ENCODE measurements around the gene PSMG2. TPM values are rescaled to one million over a fixed set of nuclear protein-coding genes. Genes with fewer than 3 reads are reported as not detected.
A peak's percentile ranks its signal among the peaks of the same experiment; 100 is the strongest.

Gene PSMG2
- total and polyA plus RNA-seq, 9 of the 15 experiments (the other 6 are each of a cell fraction or from before 2014, with no cell fraction given): 59.9 to 271 (median 111) TPM

GRCh38 chr18:12656938-12657683 is 45.7 kb upstream of the PSMG2 start (continued):
- TF ChIP-seq ZNF695 (CRISPR knock-in tag; IDR thresholded peaks at IDR 0.05): no peak
- no peak for TF ChIP-seq ZFP30 (CRISPR knock-in tag; IDR thresholded peaks at IDR 0.05; ENCODE audit: borderline replicate concordance)
- TF ChIP-seq CHCHD3 (CRISPR knock-in tag; IDR thresholded peaks at IDR 0.05): no peak
- no peak for TF ChIP-seq MYC (IDR thresholded peaks at IDR 0.05; ENCODE audit: low read depth, low read length)
- TF ChIP-seq MYC (CRISPR knock-in tag; IDR thresholded peaks at IDR 0.05; ENCODE audit: borderline replicate concordance, low read depth): no peak
- TF ChIP-seq RB1 (IDR thresholded peaks at IDR 0.05; ENCODE audit: low read depth): 0 out of 2 replicates have a peak, but pooled peaks have one; percentile 6
- no peak for TF ChIP-seq HOMEZ (CRISPR knock-in tag; IDR thresholded peaks at IDR 0.05)
- TF ChIP-seq LCOR (CRISPR knock-in tag; IDR thresholded peaks at IDR 0.05): no peak
- no peak for TF ChIP-seq RNF2 (IDR thresholded peaks at IDR 0.05)
- TF ChIP-seq BRF1 (IDR thresholded peaks at IDR 0.05; ENCODE audit: borderline replicate concordance, extremely low read depth, insufficient read length): no peak
- no peak for TF ChIP-seq ZNF239 (CRISPR knock-in tag; IDR thresholded peaks at IDR 0.05)
- no peak for TF ChIP-seq ZHX1 (conservative IDR thresholded peaks at IDR 0.05; ENCODE audit: low read length)
- TF ChIP-seq NONO (IDR thresholded peaks at IDR 0.05; ENCODE audit: low read depth in 2 of 2, low read length in 1 of 2): 0 out of 4 replicates have a peak, but pooled peaks of 1 of the 2 experiments have one; percentile 40
- TF ChIP-seq RBBP5 (IDR thresholded peaks at IDR 0.05; ENCODE audit: borderline replicate concordance, insufficient read depth, low read length, poor library complexity, severe bottlenecking): peak; percentile 75
- no peak for TF ChIP-seq TAL1 (IDR thresholded peaks at IDR 0.05)
- no peak for TF ChIP-seq MIER1 (IDR thresholded peaks at IDR 0.05; ENCODE audit: low read depth)
- TF ChIP-seq PATZ1 (CRISPR knock-in tag; IDR thresholded peaks at IDR 0.05; ENCODE audit: borderline replicate concordance): no peak
- TF ChIP-seq FOXK1 (CRISPR knock-in tag; IDR thresholded peaks at IDR 0.05; ENCODE audit: borderline replicate concordance): no peak
- peak; percentile 34; the same call in 1 of the 2 replicates for TF ChIP-seq KAT7 (CRISPR knock-in tag; IDR thresholded peaks at IDR 0.05; ENCODE audit: borderline replicate concordance)
- no peak for TF ChIP-seq MLX (CRISPR knock-in tag; conservative IDR thresholded peaks at IDR 0.05)

Data from K562 (cell line).